ENCODE results near the gene CFAP20DC. TPM values are rescaled to one million over a fixed set of nuclear protein-coding genes. Genes with fewer than 3 reads are reported as not detected.

Gene CFAP20DC
- total and polyA plus RNA-seq, 4 donors, result 0.98 to 2.1 (median 1.5) TPM

- WGBS, result 85% methylated on average over 7 of the region's 7 CpGs
- H3K9me3 ChIP-seq (ENCODE audit: control insufficient read depth in 4 of 4, low read length in 3 of 4), result no peaks in the 10 kb centered on the region
- TF ChIP-seq CTCF (IDR thresholded peaks at IDR 0.05; ENCODE audit: low read depth, low read length, missing input control) (no peak), TAF1 (conservative IDR thresholded peaks at IDR 0.05) (no peak), GABPA (IDR thresholded peaks at IDR 0.05 in 1 of 2, conservative IDR thresholded peaks at IDR 0.05 in 1 of 2) (no peak), SP1 (IDR thresholded peaks at IDR 0.05) (no peak), EGR1 (IDR thresholded peaks at IDR 0.05; ENCODE audit: low read depth in 2 of 2) (no peak), HNF4G (IDR thresholded peaks at IDR 0.05) (no peak), MAX (IDR thresholded peaks at IDR 0.05) (no peak), YY1 (IDR thresholded peaks at IDR 0.05) (no peak), FOXA2 (IDR thresholded peaks at IDR 0.05) (no peak), HNF4A (conservative IDR thresholded peaks at IDR 0.05) (no peak), RXRA (IDR thresholded peaks at IDR 0.05) (no peak)
- TF ChIP-seq, protein P1, sequence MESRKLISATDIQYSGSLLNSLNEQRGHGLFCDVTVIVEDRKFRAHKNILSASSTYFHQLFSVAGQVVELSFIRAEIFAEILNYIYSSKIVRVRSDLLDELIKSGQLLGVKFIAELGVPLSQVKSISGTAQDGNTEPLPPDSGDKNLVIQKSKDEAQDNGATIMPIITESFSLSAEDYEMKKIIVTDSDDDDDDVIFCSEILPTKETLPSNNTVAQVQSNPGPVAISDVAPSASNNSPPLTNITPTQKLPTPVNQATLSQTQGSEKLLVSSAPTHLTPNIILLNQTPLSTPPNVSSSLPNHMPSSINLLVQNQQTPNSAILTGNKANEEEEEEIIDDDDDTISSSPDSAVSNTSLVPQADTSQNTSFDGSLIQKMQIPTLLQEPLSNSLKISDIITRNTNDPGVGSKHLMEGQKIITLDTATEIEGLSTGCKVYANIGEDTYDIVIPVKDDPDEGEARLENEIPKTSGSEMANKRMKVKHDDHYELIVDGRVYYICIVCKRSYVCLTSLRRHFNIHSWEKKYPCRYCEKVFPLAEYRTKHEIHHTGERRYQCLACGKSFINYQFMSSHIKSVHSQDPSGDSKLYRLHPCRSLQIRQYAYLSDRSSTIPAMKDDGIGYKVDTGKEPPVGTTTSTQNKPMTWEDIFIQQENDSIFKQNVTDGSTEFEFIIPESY (IDR thresholded peaks at IDR 0.05), result no peak
- no peaks in the 10 kb centered on the region for H3K27me3 ChIP-seq (ENCODE audit: control insufficient read depth in 4 of 4, insufficient read depth in 4 of 4, low read length in 3 of 4)
- no peaks in the 10 kb centered on the region for H3K36me3 ChIP-seq (ENCODE audit: control insufficient read depth in 4 of 4, insufficient read depth in 3 of 4, low read depth in 1 of 4, low read length in 3 of 4)
- H3K4me3 ChIP-seq (ENCODE audit: low read depth in 1 of 3, low read length in 3 of 3), result no peak overlapping the region
- H3K27ac ChIP-seq (ENCODE audit: low read depth in 1 of 2, low read length in 2 of 2), result no peak overlapping the region
- H3K4me1 ChIP-seq (ENCODE audit: control insufficient read depth in 4 of 4, insufficient read depth in 4 of 4, low read length in 3 of 4), result no peaks in the 10 kb centered on the region
- no peak for DNase-seq (ENCODE audit: low spot score)
- H3K9ac ChIP-seq (ENCODE audit: low read depth in 1 of 2, low read length in 2 of 2), result no peak overlapping the region
Observed at GRCh38 chr3:59065240-59065639, 15.4 kb upstream of the CFAP20DC start.

- no peaks in the 10 kb centered on the region for H3K27me3 ChIP-seq (ENCODE audit: control insufficient read depth in 4 of 4, insufficient read depth in 4 of 4, low read length in 3 of 4)
- TF ChIP-seq, protein P1 (IDR thresholded peaks at IDR 0.05), result no peak
- TF ChIP-seq YY1 (IDR thresholded peaks at IDR 0.05) (no peak), MAX (IDR thresholded peaks at IDR 0.05) (no peak), SP1 (IDR thresholded peaks at IDR 0.05) (no peak), REST (IDR thresholded peaks at IDR 0.05) (no peak), RAD21 (IDR thresholded peaks at IDR 0.05) (no peak), FOXA2 (IDR thresholded peaks at IDR 0.05) (no peak), NR2F2 (IDR thresholded peaks at IDR 0.05) (no peak), CTCF (IDR thresholded peaks at IDR 0.05; ENCODE audit: low read depth, low read length, missing input control) (no peak), GABPA (IDR thresholded peaks at IDR 0.05 in 1 of 2, conservative IDR thresholded peaks at IDR 0.05 in 1 of 2) (no peak), ATF3 (IDR thresholded peaks at IDR 0.05) (no peak), RXRA (IDR thresholded peaks at IDR 0.05) (no peak), HNF4A (conservative IDR thresholded peaks at IDR 0.05) (no peak), EGR1 (IDR thresholded peaks at IDR 0.05; ENCODE audit: low read depth in 2 of 2) (no peak), HNF4G (IDR thresholded peaks at IDR 0.05) (no peak), JUND (IDR thresholded peaks at IDR 0.05) (no peak), FOXA1 (IDR thresholded peaks at IDR 0.05) (no peak), TAF1 (conservative IDR thresholded peaks at IDR 0.05) (no peak)
- 85% methylated on average over 3 of the region's 3 CpGs for WGBS
- H3K9ac ChIP-seq (ENCODE audit: low read depth in 1 of 2, low read length in 2 of 2), result no peak overlapping the region
- H3K4me3 ChIP-seq (ENCODE audit: low read depth in 1 of 3, low read length in 3 of 3), result no peak overlapping the region
- no peaks in the 10 kb centered on the region for H3K36me3 ChIP-seq (ENCODE audit: control insufficient read depth in 4 of 4, insufficient read depth in 3 of 4, low read depth in 1 of 4, low read length in 3 of 4)
- H3K4me1 ChIP-seq (ENCODE audit: control insufficient read depth in 4 of 4, insufficient read depth in 4 of 4, low read length in 3 of 4), result no peaks in the 10 kb centered on the region
- no peak overlapping the region for H3K27ac ChIP-seq (ENCODE audit: low read depth in 1 of 2, low read length in 2 of 2)
- H3K9me3 ChIP-seq (ENCODE audit: control insufficient read depth in 4 of 4, low read length in 3 of 4), result no peaks in the 10 kb centered on the region
- no peak for DNase-seq (ENCODE audit: low spot score)
Observed at GRCh38 chr3:59064728-59065127, 14.9 kb upstream of the CFAP20DC start.
